HEK293 (cell line): ENCODE measurements around the gene CSF2.

ENCODE experiments used
- CTCF ChIA-PET: fragments of 350-600 bp; formaldehyde crosslinking; extraction: SDS; loops from one replicate; lab custom pipeline; 2021; ENCODE audit warnings: antibody characterized with exemption; lab: Yijun Ruan, JAX
- POLR2A ChIA-PET: fragments of 300-600 bp; formaldehyde crosslinking; extraction: SDS; loops from one replicate; lab custom pipeline; 2020; ENCODE audit warnings: antibody characterized with exemption, inconsistent platforms; lab: Yijun Ruan, JAX
- H3K27ac ChIP-seq: fragments of 200-500 bp; sonication (Bioruptor generic); 2 replicates; pipeline ENCODE4 v1.5.1; 2014; ENCODE audit warnings: low read depth, low read length, control low read depth, inconsistent platforms; ENCODE audit errors: extremely low read depth
- H3K36me3 ChIP-seq, 2 experiments: fragments of 200-500 bp in 1 of 2; sonication (Bioruptor generic) in 1 of 2; 1 replicate in 1 of 2; 2 replicates in 1 of 2; pipeline ENCODE4 v1.5.1; 2014 to 2017; ENCODE audit warnings: inconsistent platforms in 2 of 2, low read length in 2 of 2; ENCODE audit not compliant: control insufficient read depth in 2 of 2, insufficient read depth in 1 of 2
- H3K4me1 ChIP-seq: fragments of 200-500 bp; sonication (Bioruptor generic); 2 replicates; pipeline ENCODE4 v1.5.1; 2014; ENCODE audit warnings: mild to moderate bottlenecking, low read length, inconsistent platforms; ENCODE audit not compliant: control insufficient read depth, insufficient read depth
- H3K4me3 ChIP-seq: 2 replicates; pipeline ENCODE4 v1.5.1; 2011; ENCODE audit warnings: low read depth, mild to moderate bottlenecking, control low read depth, low read length, moderate library complexity
- H3K9me3 ChIP-seq: fragments of 200-500 bp; sonication (Bioruptor generic); 2 replicates; pipeline ENCODE4 v1.5.1; 2014; ENCODE audit warnings: low read depth, low read length, inconsistent platforms; ENCODE audit not compliant: control insufficient read depth, insufficient read depth
- EGR2 ChIP-seq: fragments of 450-650 bp; formaldehyde crosslinking; IDR thresholded peaks from 2 replicates; pipeline ENCODE4 v1.5.1; 2016; ENCODE audit warnings: low read depth, missing biosample characterization, missing genetic modification characterization
- KLF17 ChIP-seq: fragments of 450-650 bp; formaldehyde crosslinking; IDR thresholded peaks from 2 replicates; pipeline ENCODE4 v1.5.1; 2016; ENCODE audit warnings: missing biosample characterization, missing genetic modification characterization
- KLF8 ChIP-seq: fragments of 450-650 bp; formaldehyde crosslinking; IDR thresholded peaks from 2 replicates; pipeline ENCODE4 v1.5.1; 2016; ENCODE audit warnings: missing biosample characterization, missing genetic modification characterization
- SCRT2 ChIP-seq: fragments of 450-650 bp; formaldehyde crosslinking; IDR thresholded peaks from 2 replicates; pipeline ENCODE4 v1.5.1; 2016; ENCODE audit warnings: missing biosample characterization, missing genetic modification characterization
- TSHZ1 ChIP-seq: fragments of 450-650 bp; formaldehyde crosslinking; IDR thresholded peaks from 2 replicates; pipeline ENCODE4 v1.5.1; 2016; ENCODE audit warnings: missing biosample characterization, missing genetic modification characterization, borderline replicate concordance
- ZBTB20 ChIP-seq: fragments of 450-650 bp; formaldehyde crosslinking; IDR thresholded peaks from 2 replicates; pipeline ENCODE4 v1.5.1; 2016; ENCODE audit warnings: missing biosample characterization, missing genetic modification characterization
- ZNF148 ChIP-seq: fragments of 450-650 bp; formaldehyde crosslinking; IDR thresholded peaks from 2 replicates; pipeline ENCODE4 v1.5.0; 2017; ENCODE audit warnings: missing biosample characterization, missing genetic modification characterization, borderline replicate concordance
- ZNF155 ChIP-seq: fragments of 450-650 bp; formaldehyde crosslinking; IDR thresholded peaks from 2 replicates; pipeline ENCODE4 v1.5.1; 2016; ENCODE audit warnings: missing biosample characterization, missing genetic modification characterization
- ZNF169 ChIP-seq: fragments of 450-650 bp; formaldehyde crosslinking; IDR thresholded peaks from 2 replicates; pipeline ENCODE4 v1.5.1; 2016; ENCODE audit warnings: missing biosample characterization, missing genetic modification characterization
- ZNF223 ChIP-seq: fragments of 450-650 bp; formaldehyde crosslinking; IDR thresholded peaks from 2 replicates; pipeline ENCODE4 v1.5.1; 2016; ENCODE audit warnings: missing biosample characterization, missing genetic modification characterization
- ZNF248 ChIP-seq: fragments of 450-650 bp; formaldehyde crosslinking; IDR thresholded peaks from 2 replicates; pipeline ENCODE4 v1.5.1; 2017; ENCODE audit warnings: missing biosample characterization, missing genetic modification characterization
- ZNF302 ChIP-seq: fragments of 450-650 bp; formaldehyde crosslinking; IDR thresholded peaks from 2 replicates; pipeline ENCODE4 v1.5.1; 2016; ENCODE audit warnings: missing biosample characterization, missing genetic modification characterization, low read depth
- ZNF311 ChIP-seq: fragments of 450-650 bp; formaldehyde crosslinking; IDR thresholded peaks from 2 replicates; pipeline ENCODE4 v1.5.1; 2017; ENCODE audit warnings: missing biosample characterization, missing genetic modification characterization, borderline replicate concordance
- ZNF423 ChIP-seq: fragments of 450-650 bp; formaldehyde crosslinking; IDR thresholded peaks from 2 replicates; pipeline ENCODE4 v1.5.1; 2016; ENCODE audit warnings: missing biosample characterization, missing genetic modification characterization
- ZNF521 ChIP-seq: fragments of 450-650 bp; formaldehyde crosslinking; IDR thresholded peaks from 2 replicates; pipeline ENCODE4 v1.5.1; 2017; ENCODE audit warnings: missing biosample characterization, mild to moderate bottlenecking, missing genetic modification characterization
- ZNF544 ChIP-seq: fragments of 450-650 bp; formaldehyde crosslinking; IDR thresholded peaks from 2 replicates; pipeline ENCODE4 v1.5.0; 2017; ENCODE audit warnings: missing biosample characterization, missing genetic modification characterization
- ZNF621 ChIP-seq: fragments of 450-650 bp; formaldehyde crosslinking; IDR thresholded peaks from 2 replicates; pipeline ENCODE4 v1.5.1; 2017; ENCODE audit warnings: missing biosample characterization, missing genetic modification characterization

CSF2 gene

GRCh38 chr5:132082329-132083023 is 8.9 kb downstream of the CSF2 start:
- H3K27ac ChIP-seq: no peak overlapping the region
- no peak overlapping the region for H3K4me3 ChIP-seq
- H3K4me1 ChIP-seq: 0 out of 2 replicates have a peak, but pooled peaks cover 6% of the 10 kb centered on the region
- POLR2A ChIA-PET: no interaction called here
- TF ChIP-seq ZNF155 (tag by site-specific recombination) (no peak), ZNF621 (tag by site-specific recombination) (no peak), ZNF311 (tag by site-specific recombination) (no peak), ZNF544 (no peak), ZNF148 (tag by site-specific recombination) (no peak), EGR2 (tag by site-specific recombination) (no peak), ZNF169 (tag by site-specific recombination) (no peak), ZNF223 (tag by site-specific recombination) (no peak), ZNF302 (tag by site-specific recombination) (no peak), ZBTB20 (no peak), KLF8 (tag by site-specific recombination) (no peak), ZNF423 (tag by site-specific recombination) (no peak), KLF17 (no peak), ZNF248 (tag by site-specific recombination) (no peak), TSHZ1 (tag by site-specific recombination) (no peak)
- TF ChIP-seq, all 188 proteins: peak for 0
- Histone ChIP-seq H3K9me3 (no peaks in the 10 kb centered on the region), H3K36me3 (no peaks in the 10 kb centered on the region)
- CTCF ChIA-PET: no interaction called here

GRCh38 chr5:132083071-132083678 is 9.6 kb downstream of the CSF2 start:
- CTCF ChIA-PET: no interaction called here
- TF ChIP-seq SCRT2 (tag by site-specific recombination) (peak; percentile 47), ZNF521 (tag by site-specific recombination) (no peak)
- no peak overlapping the region for H3K27ac ChIP-seq
- H3K4me3 ChIP-seq: no peak overlapping the region
- H3K36me3 ChIP-seq: no peaks in the 10 kb centered on the region
- no peaks in the 10 kb centered on the region for H3K9me3 ChIP-seq
- POLR2A ChIA-PET: no interaction called here
- 0 out of 2 replicates have a peak, but pooled peaks cover 6% of the 10 kb centered on the region for H3K4me1 ChIP-seq
